ENCODE measurements around the gene CLCNKB.

The CLCNKB gene

GRCh38 chr1:16015491-16015890 lies 28.1 kb upstream of the CLCNKB start:
- TF ChIP-seq CTCF (IDR thresholded peaks at IDR 0.05; ENCODE audit: low read depth, low read length, poor library complexity, severe bottlenecking) (no peak), EZH2phosphoT487 (IDR thresholded peaks at IDR 0.05; ENCODE audit: borderline replicate concordance, low read length) (no peak)
- no peaks in the 10 kb centered on the region for H3K79me2 ChIP-seq (ENCODE audit: control insufficient read depth, low read length)
- no peaks in the 10 kb centered on the region for H3K36me3 ChIP-seq (ENCODE audit: control insufficient read depth, low read length)
- peaks cover 32% of the 10 kb centered on the region for H3K4me1 ChIP-seq (ENCODE audit: control insufficient read depth, low read length)
- H3K27ac ChIP-seq (ENCODE audit: low read depth, low read length), result no peak overlapping the region
- H3K9me3 ChIP-seq (ENCODE audit: control insufficient read depth, insufficient read depth, low read length), result no peaks in the 10 kb centered on the region
- no peak overlapping the region for H3K4me2 ChIP-seq (ENCODE audit: low read length)
- peaks cover 24% of the 10 kb centered on the region for H3K27me3 ChIP-seq (ENCODE audit: control insufficient read depth, low read length)
- no peaks in the 10 kb centered on the region for H3F3A ChIP-seq (ENCODE audit: control insufficient read depth, insufficient read depth)
- no peak overlapping the region for H3K4me3 ChIP-seq (ENCODE audit: low read length)
- no peaks in the 10 kb centered on the region for H3K9me2 ChIP-seq (replicated peaks; ENCODE audit: control insufficient read depth, low read length)
- no peaks in the 10 kb centered on the region for H4K20me1 ChIP-seq (ENCODE audit: control insufficient read depth, insufficient read depth, low read depth, low read length)

GRCh38 chr1:16015960-16016901 lies 27.4 kb upstream of the CLCNKB start:
- Histone ChIP-seq H3K4me2 (ENCODE audit: low read length) (no peak overlapping the region), H3K9me3 (ENCODE audit: control insufficient read depth, insufficient read depth, low read length) (no peaks in the 10 kb centered on the region), H3K4me3 (ENCODE audit: low read length) (no peak overlapping the region), H3K9me2 (replicated peaks; ENCODE audit: control insufficient read depth, low read length) (no peaks in the 10 kb centered on the region), H3K36me3 (ENCODE audit: control insufficient read depth, low read length) (no peaks in the 10 kb centered on the region), H3K4me1 (ENCODE audit: control insufficient read depth, low read length) (peaks cover 32% of the 10 kb centered on the region), H4K20me1 (ENCODE audit: control insufficient read depth, insufficient read depth, low read depth, low read length) (no peaks in the 10 kb centered on the region), H3F3A (ENCODE audit: control insufficient read depth, insufficient read depth) (no peaks in the 10 kb centered on the region), H3K27ac (ENCODE audit: low read depth, low read length) (no peak overlapping the region), H3K79me2 (ENCODE audit: control insufficient read depth, low read length) (no peaks in the 10 kb centered on the region), H3K27me3 (ENCODE audit: control insufficient read depth, low read length) (peaks cover 25% of the 10 kb centered on the region)
- TF ChIP-seq CTCF (IDR thresholded peaks at IDR 0.05; ENCODE audit: low read depth, low read length, poor library complexity, severe bottlenecking) (no peak), EZH2phosphoT487 (IDR thresholded peaks at IDR 0.05; ENCODE audit: borderline replicate concordance, low read length) (no peak)

- Histone ChIP-seq H3K4me1 (ENCODE audit: control insufficient read depth, low read length) (peaks cover 32% of the 10 kb centered on the region), H3K36me3 (ENCODE audit: control insufficient read depth, low read length) (no peaks in the 10 kb centered on the region), H3K4me3 (ENCODE audit: low read length) (no peak overlapping the region), H3K79me2 (ENCODE audit: control insufficient read depth, low read length) (no peaks in the 10 kb centered on the region), H3K27ac (ENCODE audit: low read depth, low read length) (no peak overlapping the region), H4K20me1 (ENCODE audit: control insufficient read depth, insufficient read depth, low read depth, low read length) (no peaks in the 10 kb centered on the region), H3K27me3 (ENCODE audit: control insufficient read depth, low read length) (peaks cover 30% of the 10 kb centered on the region), H3K9me3 (ENCODE audit: control insufficient read depth, insufficient read depth, low read length) (no peaks in the 10 kb centered on the region), H3F3A (ENCODE audit: control insufficient read depth, insufficient read depth) (no peaks in the 10 kb centered on the region), H3K9me2 (replicated peaks; ENCODE audit: control insufficient read depth, low read length) (no peaks in the 10 kb centered on the region), H3K4me2 (ENCODE audit: low read length) (no peak overlapping the region)
- no peak for TF ChIP-seq CTCF (IDR thresholded peaks at IDR 0.05; ENCODE audit: low read depth, low read length, poor library complexity, severe bottlenecking)
- TF ChIP-seq EZH2phosphoT487 (IDR thresholded peaks at IDR 0.05; ENCODE audit: borderline replicate concordance, low read length), result no peak
These were observed 26.5 kb upstream of the CLCNKB start for GRCh38 chr1:16017076-16017460.

Data from DOHH2 (cell line).